ENCODE results near the gene KRTAP12-3.

GRCh38 chr21:44706026-44706705, 48.4 kb downstream of the KRTAP12-3 start:
- TF ChIP-seq CTCF (conservative IDR thresholded peaks at IDR 0.05; ENCODE audit: low read depth, low read length) (no peak), EZH2 (IDR thresholded peaks at IDR 0.05; ENCODE audit: borderline replicate concordance, low read depth, low read length, poor library complexity, severe bottlenecking) (no peak)

Measured in A673 (cell line).